Mesenteric fat pad (tissue), 1 donor: ENCODE data around the gene CXorf49B. TPM values are rescaled to one million over a fixed set of nuclear protein-coding genes. Genes with fewer than 3 reads are reported as not detected.

Experiments
- DNase-seq: peaks from one replicate; pipeline ENCODE4 v3.0.0-alpha.2; 2020; ENCODE audit warnings: low spot score
- total RNA-seq: library from RNA; stranded (reverse); fragmentation: NEBNext Ultra II Directional; extraction: Animal tissue kit (Norgen Biotek cat#: 25700); gene quantifications from one replicate; pipeline ENCODE4 v1.2.1, GENCODE V29; 2021
- donor health status: DM: yes; HTN: yes; CAD: no.

CXorf49B gene
- total RNA-seq, 1 donor from 2014 or later: not detected

DNA sequence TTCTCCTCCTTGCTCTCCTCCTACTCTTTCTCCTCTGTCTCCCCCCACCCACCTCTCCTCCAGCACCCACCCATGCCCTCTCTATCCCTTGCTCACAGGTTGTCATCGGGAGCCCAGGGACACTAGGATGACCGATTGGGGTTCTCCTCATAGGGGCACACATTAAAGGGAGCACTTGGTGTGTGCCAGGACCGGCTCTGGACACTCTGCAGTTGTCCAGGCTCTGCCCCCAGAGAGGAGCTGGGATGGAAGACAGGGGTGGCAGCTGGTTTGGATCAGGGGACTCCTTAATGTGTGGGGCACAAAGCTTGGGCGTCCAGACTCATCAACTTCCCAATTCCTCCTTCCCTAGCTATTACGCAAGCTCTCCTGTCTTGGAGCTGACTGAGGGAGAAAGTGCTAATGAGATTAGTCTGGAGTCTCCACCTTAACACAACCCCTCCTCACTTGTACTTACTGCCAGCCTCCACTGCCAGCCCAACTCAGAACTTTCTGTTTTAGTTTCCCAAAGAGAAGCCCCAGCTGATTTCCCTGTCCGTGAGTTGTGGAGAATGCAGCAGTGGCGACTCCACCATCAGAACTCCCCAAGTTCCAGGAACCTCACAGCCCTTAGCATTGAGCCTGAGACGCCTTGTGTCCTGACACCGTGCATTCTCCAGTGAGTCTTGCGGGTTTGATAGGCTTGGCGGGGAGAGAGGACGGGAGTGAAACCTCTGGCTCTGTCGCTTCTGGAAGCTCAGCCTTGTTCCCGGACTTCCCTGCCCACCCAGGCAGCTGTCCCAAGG is 52.2 kb downstream of the CXorf49B start:
- peak; percentile 69 for DNase-seq

DNA sequence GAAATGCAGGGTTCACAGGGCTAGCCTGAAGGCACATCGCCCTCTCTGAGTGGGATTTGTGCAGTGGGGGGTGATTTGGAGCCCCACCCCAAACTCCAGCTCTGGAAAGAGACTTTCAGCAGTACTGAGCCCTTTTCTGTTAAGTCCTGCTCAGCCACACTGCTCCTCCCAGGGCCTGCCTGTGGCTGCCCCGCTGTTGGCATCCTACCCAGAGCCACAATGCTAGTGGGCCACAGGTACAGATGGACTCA is 52.7 kb downstream of the CXorf49B start:
- no peak for DNase-seq

Other genes starting within 250 kb of the CXorf49B start
- gene OGT, start 230.2 kb upstream of the CXorf49B start, total RNA-seq: 99.4 TPM
- gene GCNA, start 184.9 kb upstream of the CXorf49B start, total RNA-seq: 1.3 TPM
- 0.22 TPM for gene CXCR3, start 144.8 kb upstream of the CXorf49B start, total RNA-seq
- not detected for gene CXorf49, start 45.1 kb upstream of the CXorf49B start, total RNA-seq
- gene NHSL2, start 147.5 kb downstream of the CXorf49B start, total RNA-seq: 13.3 TPM